ENCODE results near the gene PRLHR.

- no peak for TF ChIP-seq CTCF (CRISPR knock-in tag; IDR thresholded peaks at IDR 0.05)
- no peak for TF ChIP-seq ZNF256 (CRISPR knock-in tag; conservative IDR thresholded peaks at IDR 0.05)
- TF ChIP-seq CBFB (CRISPR knock-in tag; IDR thresholded peaks at IDR 0.05): no peak
- TF ChIP-seq JUNB (CRISPR knock-in tag; IDR thresholded peaks at IDR 0.05; ENCODE audit: borderline replicate concordance): no peak
- no peak for TF ChIP-seq E2F1 (CRISPR knock-in tag; IDR thresholded peaks at IDR 0.05)
- TF ChIP-seq BHLHE40 (IDR thresholded peaks at IDR 0.05; ENCODE audit: low read length): no peak
These were observed 24.9 kb downstream of the PRLHR start for GRCh38 chr10:118570591-118570990.

Measured in HepG2 (cell line).